Liver (tissue), 3 donors: ENCODE measurements around the gene KSR2.

ENCODE experiments used
- CTCF ChIP-seq: fragments of 150-350 bp; IDR thresholded peaks from 2 replicates; pipeline ENCODE4 v1.5.1; 2017; ENCODE audit warnings: improper control_type of control experiment, low read depth, low read length; ENCODE audit not compliant: missing input control
- EGR1 ChIP-seq, 2 donors: IDR thresholded peaks; 2 replicates each; pipeline ENCODE4 v1.6.1; 2016 to 2018; ENCODE audit warnings: antibody characterized with exemption in 2 of 2, low read depth in 2 of 2
- NR2F2 ChIP-seq: IDR thresholded peaks from 2 replicates; pipeline ENCODE4 v1.6.1; 2016; ENCODE audit warnings: antibody characterized with exemption
- TAF1 ChIP-seq: conservative IDR thresholded peaks from 2 replicates; pipeline ENCODE4 v1.6.1; 2016; ENCODE audit warnings: antibody characterized with exemption, mild to moderate bottlenecking
- TF ChIP-seq, protein P1 (sequence below): IDR thresholded peaks from 2 replicates; pipeline ENCODE4 v1.6.1; 2016; ENCODE audit warnings: antibody characterized with exemption, mild to moderate bottlenecking
- TF ChIP-seq, protein P2 (sequence below): IDR thresholded peaks from 2 replicates; pipeline ENCODE4 v1.6.1; 2016; ENCODE audit warnings: antibody characterized with exemption
- TF ChIP-seq, protein P3 (sequence below): IDR thresholded peaks from 2 replicates; pipeline ENCODE4 v1.6.1; 2016; ENCODE audit warnings: antibody characterized with exemption
- TF ChIP-seq, protein P4 (sequence below): IDR thresholded peaks from 2 replicates; pipeline ENCODE4 v1.6.1; 2016; ENCODE audit warnings: antibody characterized with exemption
- donor health status: healthy.
- donor health status: healthy.

GRCh38 chr12:117688446-117688845, 280.3 kb downstream of the KSR2 start:
- TF ChIP-seq CTCF (no peak), TAF1 (no peak), EGR1 (IDR thresholded peaks at IDR 0.05; ENCODE audit: low read depth in 2 of 2) (no peak), NR2F2 (no peak)
- TF ChIP-seq, protein P1, sequence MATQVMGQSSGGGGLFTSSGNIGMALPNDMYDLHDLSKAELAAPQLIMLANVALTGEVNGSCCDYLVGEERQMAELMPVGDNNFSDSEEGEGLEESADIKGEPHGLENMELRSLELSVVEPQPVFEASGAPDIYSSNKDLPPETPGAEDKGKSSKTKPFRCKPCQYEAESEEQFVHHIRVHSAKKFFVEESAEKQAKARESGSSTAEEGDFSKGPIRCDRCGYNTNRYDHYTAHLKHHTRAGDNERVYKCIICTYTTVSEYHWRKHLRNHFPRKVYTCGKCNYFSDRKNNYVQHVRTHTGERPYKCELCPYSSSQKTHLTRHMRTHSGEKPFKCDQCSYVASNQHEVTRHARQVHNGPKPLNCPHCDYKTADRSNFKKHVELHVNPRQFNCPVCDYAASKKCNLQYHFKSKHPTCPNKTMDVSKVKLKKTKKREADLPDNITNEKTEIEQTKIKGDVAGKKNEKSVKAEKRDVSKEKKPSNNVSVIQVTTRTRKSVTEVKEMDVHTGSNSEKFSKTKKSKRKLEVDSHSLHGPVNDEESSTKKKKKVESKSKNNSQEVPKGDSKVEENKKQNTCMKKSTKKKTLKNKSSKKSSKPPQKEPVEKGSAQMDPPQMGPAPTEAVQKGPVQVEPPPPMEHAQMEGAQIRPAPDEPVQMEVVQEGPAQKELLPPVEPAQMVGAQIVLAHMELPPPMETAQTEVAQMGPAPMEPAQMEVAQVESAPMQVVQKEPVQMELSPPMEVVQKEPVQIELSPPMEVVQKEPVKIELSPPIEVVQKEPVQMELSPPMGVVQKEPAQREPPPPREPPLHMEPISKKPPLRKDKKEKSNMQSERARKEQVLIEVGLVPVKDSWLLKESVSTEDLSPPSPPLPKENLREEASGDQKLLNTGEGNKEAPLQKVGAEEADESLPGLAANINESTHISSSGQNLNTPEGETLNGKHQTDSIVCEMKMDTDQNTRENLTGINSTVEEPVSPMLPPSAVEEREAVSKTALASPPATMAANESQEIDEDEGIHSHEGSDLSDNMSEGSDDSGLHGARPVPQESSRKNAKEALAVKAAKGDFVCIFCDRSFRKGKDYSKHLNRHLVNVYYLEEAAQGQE: no peak
- TF ChIP-seq, protein P2, sequence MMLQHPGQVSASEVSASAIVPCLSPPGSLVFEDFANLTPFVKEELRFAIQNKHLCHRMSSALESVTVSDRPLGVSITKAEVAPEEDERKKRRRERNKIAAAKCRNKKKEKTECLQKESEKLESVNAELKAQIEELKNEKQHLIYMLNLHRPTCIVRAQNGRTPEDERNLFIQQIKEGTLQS: no peak
- TF ChIP-seq, protein P3, sequence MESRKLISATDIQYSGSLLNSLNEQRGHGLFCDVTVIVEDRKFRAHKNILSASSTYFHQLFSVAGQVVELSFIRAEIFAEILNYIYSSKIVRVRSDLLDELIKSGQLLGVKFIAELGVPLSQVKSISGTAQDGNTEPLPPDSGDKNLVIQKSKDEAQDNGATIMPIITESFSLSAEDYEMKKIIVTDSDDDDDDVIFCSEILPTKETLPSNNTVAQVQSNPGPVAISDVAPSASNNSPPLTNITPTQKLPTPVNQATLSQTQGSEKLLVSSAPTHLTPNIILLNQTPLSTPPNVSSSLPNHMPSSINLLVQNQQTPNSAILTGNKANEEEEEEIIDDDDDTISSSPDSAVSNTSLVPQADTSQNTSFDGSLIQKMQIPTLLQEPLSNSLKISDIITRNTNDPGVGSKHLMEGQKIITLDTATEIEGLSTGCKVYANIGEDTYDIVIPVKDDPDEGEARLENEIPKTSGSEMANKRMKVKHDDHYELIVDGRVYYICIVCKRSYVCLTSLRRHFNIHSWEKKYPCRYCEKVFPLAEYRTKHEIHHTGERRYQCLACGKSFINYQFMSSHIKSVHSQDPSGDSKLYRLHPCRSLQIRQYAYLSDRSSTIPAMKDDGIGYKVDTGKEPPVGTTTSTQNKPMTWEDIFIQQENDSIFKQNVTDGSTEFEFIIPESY: no peak
- TF ChIP-seq, protein P4, sequence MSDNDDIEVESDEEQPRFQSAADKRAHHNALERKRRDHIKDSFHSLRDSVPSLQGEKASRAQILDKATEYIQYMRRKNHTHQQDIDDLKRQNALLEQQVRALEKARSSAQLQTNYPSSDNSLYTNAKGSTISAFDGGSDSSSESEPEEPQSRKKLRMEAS: no peak
